ENCODE results near the gene RASSF4.
"Not testable (repeated sequence)": the region's sequence is repeated elsewhere in the genome, so short reads cannot be mapped to it uniquely, and the experiment has no call there.

Gene RASSF4

DNA sequence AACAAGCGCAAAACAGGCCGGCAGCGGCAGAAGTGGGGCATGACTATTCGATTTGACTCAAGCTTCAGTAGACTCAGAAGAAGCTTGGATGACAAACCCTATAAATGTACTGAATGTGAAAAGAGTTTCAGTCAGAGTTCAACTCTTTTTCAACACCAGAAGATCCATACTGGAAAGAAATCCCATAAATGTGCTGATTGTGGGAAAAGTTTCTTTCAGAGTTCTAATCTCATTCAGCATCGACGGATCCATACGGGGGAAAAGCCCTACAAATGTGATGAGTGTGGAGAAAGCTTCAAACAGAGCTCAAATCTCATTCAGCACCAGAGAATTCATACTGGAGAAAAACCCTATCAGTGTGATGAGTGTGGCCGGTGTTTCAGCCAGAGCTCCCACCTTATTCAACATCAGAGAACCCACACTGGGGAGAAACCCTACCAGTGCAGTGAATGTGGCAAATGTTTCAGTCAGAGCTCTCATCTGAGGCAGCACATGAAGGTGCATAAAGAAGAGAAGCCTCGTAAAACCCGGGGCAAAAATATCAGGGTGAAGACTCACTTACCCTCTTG lies 43.9 kb downstream of the RASSF4 start:
- peaks cover 23 to 44% (median 40%) of the 10 kb centered on the region in 11 experiments for H3K36me3 ChIP-seq
- peaks cover 26 to 42% (median 36%) of the 10 kb centered on the region in 11 experiments for H3K9me3 ChIP-seq (replicated peaks in 1 of 11)
- H3K27ac ChIP-seq = no peak overlapping the region; a peak in 1 of 22 replicates
- peak overlapping the region in 8 of 11 experiments; percentile 2 to 39 (median 28); a peak in 10 of 22 replicates for H3K4me2 ChIP-seq
- H3K27me3 ChIP-seq = no peaks in the 10 kb centered on the region
- TF ChIP-seq Cebpa-rat (IDR thresholded peaks at IDR 0.05) = no peak
- peaks cover 27 to 59% (median 51%) of the 10 kb centered on the region in 10 experiments for H3K4me1 ChIP-seq
- H4K20me1 ChIP-seq = peaks cover 0 to 32% (median 17%) of the 10 kb centered on the region in 11 experiments; a peak in 12 of 22 replicates
- peak overlapping the region in 8 of 10 experiments; percentile 28 to 79 (median 64); a peak in 14 of 20 replicates for H3K4me3 ChIP-seq
- no peak overlapping the region for H3K9ac ChIP-seq

DNA sequence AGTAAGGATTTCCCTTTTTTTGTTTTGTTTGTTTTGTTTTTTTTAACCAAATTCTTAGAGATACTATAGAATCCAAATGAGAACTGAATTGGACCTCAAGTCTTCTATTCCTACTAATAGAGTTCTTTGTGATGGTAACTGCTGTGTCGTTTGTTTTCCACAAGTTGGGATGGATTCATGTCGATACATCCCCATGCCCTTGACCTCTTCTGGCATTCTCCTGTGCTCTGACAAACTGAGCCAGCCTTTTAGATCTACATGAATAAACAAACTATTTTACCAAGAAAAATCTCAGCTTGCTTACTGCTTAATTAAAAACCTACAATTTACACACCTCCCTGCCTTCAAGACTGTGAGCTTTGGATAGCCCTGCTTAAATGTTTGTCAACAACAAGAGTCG lies 45.1 kb downstream of the RASSF4 start:
- TF ChIP-seq Cebpa-rat (IDR thresholded peaks at IDR 0.05) = no peak
- Histone ChIP-seq H3K9ac (no peak overlapping the region), H3K9me3 (replicated peaks in 1 of 11) (peaks cover 26 to 42% (median 36%) of the 10 kb centered on the region in 11 experiments), H3K4me2 (no peak overlapping the region), H3K27ac (no peak overlapping the region), H3K27me3 (no peaks in the 10 kb centered on the region), H4K20me1 (peaks cover 0 to 32% (median 17%) of the 10 kb centered on the region in 11 experiments; a peak in 12 of 22 replicates), H3K4me3 (no peak overlapping the region), H3K36me3 (peaks cover 23 to 44% (median 40%) of the 10 kb centered on the region in 11 experiments), H3K4me1 (peaks cover 16 to 48% (median 39%) of the 10 kb centered on the region in 10 experiments)

GRCh38 chr10:45005284-45005683 lies 45.7 kb downstream of the RASSF4 start:
- Histone ChIP-seq H3K4me2 (peak overlapping the region in 4 of 11 experiments; percentile 28 to 69 (median 48); a peak in 7 of 22 replicates), H3K27me3 (no peaks in the 10 kb centered on the region), H3K9ac (no peak overlapping the region), H3K36me3 (peaks cover 23 to 44% (median 40%) of the 10 kb centered on the region in 11 experiments), H3K9me3 (replicated peaks in 1 of 11) (peaks cover 26 to 42% (median 36%) of the 10 kb centered on the region in 11 experiments), H4K20me1 (peaks cover 0 to 32% (median 17%) of the 10 kb centered on the region in 11 experiments; a peak in 12 of 22 replicates), H3K4me1 (peaks cover 10 to 42% (median 33%) of the 10 kb centered on the region in 10 experiments; a peak in 19 of 20 replicates), H3K27ac (no peak overlapping the region), H3K4me3 (no peak overlapping the region)
- no peak for TF ChIP-seq Cebpa-rat (IDR thresholded peaks at IDR 0.05)

DNA sequence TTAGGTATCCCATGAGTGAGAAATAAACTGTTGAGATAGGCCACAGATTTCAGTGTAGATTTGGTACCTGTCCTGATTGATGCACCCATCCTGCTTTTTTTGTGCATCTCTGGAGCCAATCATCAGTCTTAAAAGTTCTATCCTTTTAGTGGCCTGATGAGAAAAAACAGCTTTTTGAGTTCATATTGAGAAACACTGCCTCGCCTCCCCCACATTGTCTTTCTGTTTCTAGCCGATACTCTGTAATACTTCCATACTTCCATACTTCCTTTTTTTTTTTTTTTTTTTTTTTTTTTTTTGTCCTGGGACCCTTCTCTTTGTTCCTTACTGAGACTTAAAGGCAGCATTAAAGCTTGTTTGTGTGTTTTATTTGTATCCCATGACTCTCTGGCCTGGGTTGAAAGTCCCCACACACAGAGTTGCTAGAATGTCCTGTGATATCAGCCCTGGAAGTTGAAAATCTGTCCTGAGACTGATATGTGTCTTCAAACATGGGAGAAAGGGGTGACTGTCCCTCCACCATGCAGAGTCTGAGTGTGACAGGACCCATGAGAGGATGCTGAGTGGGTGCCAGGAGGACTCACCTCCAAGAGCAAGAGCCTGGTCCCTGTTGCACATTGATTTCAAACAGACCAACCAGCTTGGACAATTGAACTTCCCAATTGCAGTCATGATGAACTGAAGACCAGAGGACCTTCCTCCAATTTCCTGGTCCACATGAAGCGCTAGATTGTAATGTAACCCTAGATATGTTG lies 46.9 kb downstream of the RASSF4 start:
- H3K4me3 ChIP-seq = no peak overlapping the region
- H3K27ac ChIP-seq = peak overlapping the region in 5 of 11 experiments; percentile 3 to 41 (median 14); a peak in 1 of 22 replicates
- no peaks in the 10 kb centered on the region for H3K27me3 ChIP-seq
- H4K20me1 ChIP-seq = peaks cover 0 to 32% (median 17%) of the 10 kb centered on the region in 11 experiments; a peak in 12 of 22 replicates
- no peak for TF ChIP-seq Cebpa-rat (IDR thresholded peaks at IDR 0.05)
- H3K9me3 ChIP-seq (replicated peaks in 1 of 11) = peaks cover 26 to 40% (median 36%) of the 10 kb centered on the region in 11 experiments
- H3K4me2 ChIP-seq = peak overlapping the region in 5 of 11 experiments; percentile 28 to 69 (median 48); a peak in 9 of 22 replicates
- peaks cover 23 to 44% (median 40%) of the 10 kb centered on the region in 11 experiments for H3K36me3 ChIP-seq
- H3K4me1 ChIP-seq = peaks cover 7 to 39% (median 31%) of the 10 kb centered on the region in 10 experiments; a peak in 19 of 20 replicates
- H3K9ac ChIP-seq = 0 out of 22 replicates have a peak overlapping the region, but pooled peaks of 1 of the 11 experiments have one; percentile 22

DNA sequence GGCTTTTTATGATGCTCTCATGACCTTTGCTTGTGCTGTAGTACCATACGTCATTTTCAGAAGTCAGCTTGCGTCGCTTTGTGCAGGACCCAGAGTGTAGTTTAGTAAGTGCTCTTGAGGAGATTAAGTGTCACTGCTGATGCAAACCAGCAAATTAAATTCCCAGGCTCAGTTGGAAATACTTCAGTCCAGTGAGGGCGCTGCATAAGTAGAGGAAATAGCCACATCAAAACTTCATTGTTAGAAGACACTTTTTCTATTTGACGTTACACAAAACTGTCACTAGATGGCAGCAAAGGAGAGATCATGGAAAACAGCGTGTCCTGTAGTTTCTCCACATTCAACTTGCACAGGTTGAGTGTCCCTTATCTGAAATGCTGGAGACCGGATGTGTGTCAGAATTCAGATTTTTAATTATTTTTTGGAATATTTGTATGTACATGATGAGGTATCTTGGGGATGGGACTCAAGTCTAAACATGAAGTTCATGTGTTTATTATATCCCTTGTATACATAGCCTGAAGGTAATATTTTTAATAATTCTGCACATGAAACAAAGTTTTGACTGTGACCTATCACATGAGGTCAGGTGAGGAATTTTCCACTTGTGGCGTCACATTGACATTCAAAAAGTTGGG lies 49.0 kb downstream of the RASSF4 start:
- H3K9ac ChIP-seq = no peak overlapping the region
- no peak overlapping the region for H3K27ac ChIP-seq
- no peak for TF ChIP-seq Cebpa-rat (IDR thresholded peaks at IDR 0.05)
- H4K20me1 ChIP-seq = peaks cover 0 to 30% (median 17%) of the 10 kb centered on the region in 11 experiments; a peak in 12 of 22 replicates
- H3K4me2 ChIP-seq = peak overlapping the region in 2 of 11 experiments; percentile 23 to 26; a peak in 1 of 22 replicates
- peaks cover 3 to 29% (median 22%) of the 10 kb centered on the region in 10 experiments; a peak in 16 of 20 replicates for H3K4me1 ChIP-seq
- no peaks in the 10 kb centered on the region for H3K27me3 ChIP-seq
- no peak overlapping the region for H3K4me3 ChIP-seq
- H3K36me3 ChIP-seq = peaks cover 13 to 27% (median 23%) of the 10 kb centered on the region in 11 experiments
- H3K9me3 ChIP-seq (replicated peaks in 1 of 11) = peaks cover 14 to 23% (median 15%) of the 10 kb centered on the region in 11 experiments

- H3K4me2 ChIP-seq; H3K36me3 ChIP-seq; H3K4me3 ChIP-seq; H3K27me3 ChIP-seq; H4K20me1 ChIP-seq; H3K9me3 ChIP-seq (replicated peaks in 1 of 11); H3K4me1 ChIP-seq; H3K9ac ChIP-seq; H3K27ac ChIP-seq: not testable (repeated sequence)
Measured at GRCh38 chr10:45014557-45014956, 55.0 kb downstream of the RASSF4 start.

DNA sequence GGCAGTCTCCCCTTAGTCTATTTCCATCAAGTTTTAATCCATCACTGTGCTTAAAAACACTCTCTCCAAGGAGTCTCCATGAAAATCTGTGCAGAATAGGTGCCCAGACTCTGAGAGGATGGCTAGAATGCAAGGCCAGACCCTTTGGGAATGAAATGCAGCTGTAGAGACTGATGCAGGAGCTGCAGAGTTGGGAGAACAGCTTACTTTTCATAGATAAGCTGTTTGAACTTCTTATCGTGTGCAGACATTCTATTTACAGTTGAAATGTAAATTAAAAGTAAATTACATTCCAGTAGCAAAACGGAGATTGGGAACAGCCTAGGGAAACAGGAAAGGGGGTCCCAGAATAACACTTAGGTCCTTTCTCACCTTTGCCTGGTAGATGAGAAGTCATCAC lies 56.0 kb downstream of the RASSF4 start:
- TF ChIP-seq Cebpa-rat (IDR thresholded peaks at IDR 0.05) = no peak
- H3K9ac ChIP-seq = no peak overlapping the region

DNA sequence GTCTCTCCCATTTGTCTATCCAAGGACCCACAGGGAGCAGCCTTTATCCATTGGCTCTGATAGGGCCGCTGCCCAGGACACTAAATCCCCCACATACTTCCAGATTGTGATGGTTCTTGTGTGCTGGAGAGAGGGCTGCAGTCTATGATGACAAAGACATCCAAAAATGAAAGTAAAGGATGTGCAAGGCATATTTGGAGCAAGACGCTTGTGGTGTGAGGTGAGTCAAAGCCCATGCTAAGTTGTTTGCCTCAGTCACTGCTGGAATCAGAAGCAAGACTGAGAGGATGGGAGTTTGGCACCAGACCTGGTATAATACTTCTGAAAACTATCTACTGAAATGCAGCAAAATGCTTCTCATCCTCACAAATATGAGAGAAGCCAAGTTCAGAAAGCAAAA lies 63.8 kb downstream of the RASSF4 start:
- no peaks in the 10 kb centered on the region for H3K36me3 ChIP-seq
- no peaks in the 10 kb centered on the region for H3K4me1 ChIP-seq
- peaks cover 11 to 25% (median 19%) of the 10 kb centered on the region in 11 experiments; a peak in 20 of 22 replicates for H3K9me3 ChIP-seq (replicated peaks in 1 of 11)
- TF ChIP-seq Cebpa-rat (IDR thresholded peaks at IDR 0.05) = no peak
- H4K20me1 ChIP-seq = no peaks in the 10 kb centered on the region
- H3K27me3 ChIP-seq = no peaks in the 10 kb centered on the region
- H3K4me2 ChIP-seq = no peak overlapping the region
- H3K4me3 ChIP-seq = no peak overlapping the region
- H3K9ac ChIP-seq = no peak overlapping the region
- no peak overlapping the region for H3K27ac ChIP-seq

More for the DNA sequence above, 56.0 kb downstream of the RASSF4 start:
- Histone ChIP-seq H3K4me1 (no peaks in the 10 kb centered on the region), H3K27ac (no peak overlapping the region), H3K4me3 (no peak overlapping the region), H3K36me3 (no peaks in the 10 kb centered on the region), H3K4me2 (no peak overlapping the region), H4K20me1 (no peaks in the 10 kb centered on the region), H3K9me3 (replicated peaks in 1 of 11) (no peaks in the 10 kb centered on the region; a peak in 1 of 22 replicates), H3K27me3 (no peaks in the 10 kb centered on the region)

- Histone ChIP-seq H3K36me3 (no peaks in the 10 kb centered on the region), H4K20me1 (no peaks in the 10 kb centered on the region), H3K4me3 (no peak overlapping the region), H3K27me3 (no peaks in the 10 kb centered on the region), H3K4me1 (no peaks in the 10 kb centered on the region), H3K27ac (no peak overlapping the region), H3K4me2 (no peak overlapping the region), H3K9me3 (replicated peaks in 1 of 11) (peaks cover 21 to 38% (median 30%) of the 10 kb centered on the region in 11 experiments), H3K9ac (no peak overlapping the region)
- TF ChIP-seq Cebpa-rat (IDR thresholded peaks at IDR 0.05) = no peak
Measured at GRCh38 chr10:45034301-45034700, 74.7 kb downstream of the RASSF4 start.

Measured in BLaER1 treated with 17β-estradiol and CSF1 and Interleukin-3, amounts not matched to agents 10 nM and 100 nM (cell line).